ENCODE data around the gene PLEKHG2. TPM values are rescaled to one million over a fixed set of nuclear protein-coding genes. Genes with fewer than 3 reads are reported as not detected.

Gene PLEKHG2
- total and polyA plus RNA-seq, 9 of the 15 experiments (the other 6 are each of a cell fraction or from before 2014, with no cell fraction given) = 0.98 to 45.7 (median 9.8) TPM

DNA sequence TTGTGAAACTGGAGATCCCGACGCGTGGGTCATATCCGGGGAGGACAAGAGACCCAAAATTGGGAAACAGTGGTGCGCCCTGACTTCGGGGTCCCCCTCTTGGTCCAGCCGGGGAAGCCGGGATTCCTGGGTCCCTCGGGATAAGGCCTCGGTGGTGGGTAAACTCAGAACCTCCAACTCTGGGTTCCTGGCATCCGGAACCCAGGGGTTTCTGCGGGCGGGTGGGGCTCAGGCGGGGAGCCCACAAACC is 5.1 kb upstream of the PLEKHG2 start (continued):
- TF ChIP-seq, protein P1, sequence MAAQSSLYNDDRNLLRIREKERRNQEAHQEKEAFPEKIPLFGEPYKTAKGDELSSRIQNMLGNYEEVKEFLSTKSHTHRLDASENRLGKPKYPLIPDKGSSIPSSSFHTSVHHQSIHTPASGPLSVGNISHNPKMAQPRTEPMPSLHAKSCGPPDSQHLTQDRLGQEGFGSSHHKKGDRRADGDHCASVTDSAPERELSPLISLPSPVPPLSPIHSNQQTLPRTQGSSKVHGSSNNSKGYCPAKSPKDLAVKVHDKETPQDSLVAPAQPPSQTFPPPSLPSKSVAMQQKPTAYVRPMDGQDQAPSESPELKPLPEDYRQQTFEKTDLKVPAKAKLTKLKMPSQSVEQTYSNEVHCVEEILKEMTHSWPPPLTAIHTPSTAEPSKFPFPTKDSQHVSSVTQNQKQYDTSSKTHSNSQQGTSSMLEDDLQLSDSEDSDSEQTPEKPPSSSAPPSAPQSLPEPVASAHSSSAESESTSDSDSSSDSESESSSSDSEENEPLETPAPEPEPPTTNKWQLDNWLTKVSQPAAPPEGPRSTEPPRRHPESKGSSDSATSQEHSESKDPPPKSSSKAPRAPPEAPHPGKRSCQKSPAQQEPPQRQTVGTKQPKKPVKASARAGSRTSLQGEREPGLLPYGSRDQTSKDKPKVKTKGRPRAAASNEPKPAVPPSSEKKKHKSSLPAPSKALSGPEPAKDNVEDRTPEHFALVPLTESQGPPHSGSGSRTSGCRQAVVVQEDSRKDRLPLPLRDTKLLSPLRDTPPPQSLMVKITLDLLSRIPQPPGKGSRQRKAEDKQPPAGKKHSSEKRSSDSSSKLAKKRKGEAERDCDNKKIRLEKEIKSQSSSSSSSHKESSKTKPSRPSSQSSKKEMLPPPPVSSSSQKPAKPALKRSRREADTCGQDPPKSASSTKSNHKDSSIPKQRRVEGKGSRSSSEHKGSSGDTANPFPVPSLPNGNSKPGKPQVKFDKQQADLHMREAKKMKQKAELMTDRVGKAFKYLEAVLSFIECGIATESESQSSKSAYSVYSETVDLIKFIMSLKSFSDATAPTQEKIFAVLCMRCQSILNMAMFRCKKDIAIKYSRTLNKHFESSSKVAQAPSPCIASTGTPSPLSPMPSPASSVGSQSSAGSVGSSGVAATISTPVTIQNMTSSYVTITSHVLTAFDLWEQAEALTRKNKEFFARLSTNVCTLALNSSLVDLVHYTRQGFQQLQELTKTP (IDR thresholded peaks at IDR 0.05; ENCODE audit: low read depth in 1 of 2, partially characterized antibody in 2 of 2) = no peak
- no peak for TF ChIP-seq NR2C1 (IDR thresholded peaks at IDR 0.05)
- no peak for TF ChIP-seq NR2C1 (tag; IDR thresholded peaks at IDR 0.05)
- TF ChIP-seq, protein P2, sequence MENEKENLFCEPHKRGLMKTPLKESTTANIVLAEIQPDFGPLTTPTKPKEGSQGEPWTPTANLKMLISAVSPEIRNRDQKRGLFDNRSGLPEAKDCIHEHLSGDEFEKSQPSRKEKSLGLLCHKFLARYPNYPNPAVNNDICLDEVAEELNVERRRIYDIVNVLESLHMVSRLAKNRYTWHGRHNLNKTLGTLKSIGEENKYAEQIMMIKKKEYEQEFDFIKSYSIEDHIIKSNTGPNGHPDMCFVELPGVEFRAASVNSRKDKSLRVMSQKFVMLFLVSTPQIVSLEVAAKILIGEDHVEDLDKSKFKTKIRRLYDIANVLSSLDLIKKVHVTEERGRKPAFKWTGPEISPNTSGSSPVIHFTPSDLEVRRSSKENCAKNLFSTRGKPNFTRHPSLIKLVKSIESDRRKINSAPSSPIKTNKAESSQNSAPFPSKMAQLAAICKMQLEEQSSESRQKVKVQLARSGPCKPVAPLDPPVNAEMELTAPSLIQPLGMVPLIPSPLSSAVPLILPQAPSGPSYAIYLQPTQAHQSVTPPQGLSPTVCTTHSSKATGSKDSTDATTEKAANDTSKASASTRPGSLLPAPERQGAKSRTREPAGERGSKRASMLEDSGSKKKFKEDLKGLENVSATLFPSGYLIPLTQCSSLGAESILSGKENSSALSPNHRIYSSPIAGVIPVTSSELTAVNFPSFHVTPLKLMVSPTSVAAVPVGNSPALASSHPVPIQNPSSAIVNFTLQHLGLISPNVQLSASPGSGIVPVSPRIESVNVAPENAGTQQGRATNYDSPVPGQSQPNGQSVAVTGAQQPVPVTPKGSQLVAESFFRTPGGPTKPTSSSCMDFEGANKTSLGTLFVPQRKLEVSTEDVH (IDR thresholded peaks at IDR 0.05; ENCODE audit: low read depth, partially characterized antibody) = no peak
- no peak for TF ChIP-seq NFATC3 (IDR thresholded peaks at IDR 0.05)
- TF ChIP-seq, protein P3, sequence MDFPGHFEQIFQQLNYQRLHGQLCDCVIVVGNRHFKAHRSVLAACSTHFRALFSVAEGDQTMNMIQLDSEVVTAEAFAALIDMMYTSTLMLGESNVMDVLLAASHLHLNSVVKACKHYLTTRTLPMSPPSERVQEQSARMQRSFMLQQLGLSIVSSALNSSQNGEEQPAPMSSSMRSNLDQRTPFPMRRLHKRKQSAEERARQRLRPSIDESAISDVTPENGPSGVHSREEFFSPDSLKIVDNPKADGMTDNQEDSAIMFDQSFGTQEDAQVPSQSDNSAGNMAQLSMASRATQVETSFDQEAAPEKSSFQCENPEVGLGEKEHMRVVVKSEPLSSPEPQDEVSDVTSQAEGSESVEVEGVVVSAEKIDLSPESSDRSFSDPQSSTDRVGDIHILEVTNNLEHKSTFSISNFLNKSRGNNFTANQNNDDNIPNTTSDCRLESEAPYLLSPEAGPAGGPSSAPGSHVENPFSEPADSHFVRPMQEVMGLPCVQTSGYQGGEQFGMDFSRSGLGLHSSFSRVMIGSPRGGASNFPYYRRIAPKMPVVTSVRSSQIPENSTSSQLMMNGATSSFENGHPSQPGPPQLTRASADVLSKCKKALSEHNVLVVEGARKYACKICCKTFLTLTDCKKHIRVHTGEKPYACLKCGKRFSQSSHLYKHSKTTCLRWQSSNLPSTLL (IDR thresholded peaks at IDR 0.05) = no peak
